Immature natural killer cell (primary cell): Measurements from ENCODE around the gene CACNA2D2. TPM values are rescaled to one million over a fixed set of nuclear protein-coding genes. Genes with fewer than 3 reads are reported as not detected.

Experiments
- DNase-seq, 3 donors: peaks; one replicate each; pipeline ENCODE4 v3.0.0; 2022; ENCODE audit warnings: mixed read lengths in 1 of 3
- H3K27ac Mint-ChIP-seq, 6 donors: one replicate each; pipeline ENCODE4 v1.8.0; 2020; ENCODE audit warnings: mixed read lengths in 6 of 6, mild to moderate bottlenecking in 5 of 6, inconsistent platforms in 4 of 6, moderate library complexity in 3 of 6
- H3K27me3 Mint-ChIP-seq, 3 donors: one replicate each; pipeline ENCODE4 v1.8.0; 2020 to 2021; ENCODE audit warnings: low read depth in 3 of 3, mild to moderate bottlenecking in 3 of 3, mixed read lengths in 3 of 3, moderate library complexity in 3 of 3, inconsistent platforms in 1 of 3
- H3K36me3 Mint-ChIP-seq, 3 donors: one replicate each; pipeline ENCODE4 v1.8.0; 2020; ENCODE audit warnings: mixed read lengths in 3 of 3, inconsistent platforms in 2 of 3, mild to moderate bottlenecking in 2 of 3
- H3K4me1 Mint-ChIP-seq, 2 donors: one replicate each; pipeline ENCODE4 v1.8.0; 2020; ENCODE audit warnings: inconsistent platforms in 2 of 2, mild to moderate bottlenecking in 2 of 2, mixed read lengths in 2 of 2, moderate library complexity in 1 of 2
- H3K4me3 Mint-ChIP-seq, 5 donors: one replicate each; pipeline ENCODE4 v1.8.0; 2020; ENCODE audit warnings: mild to moderate bottlenecking in 5 of 5, mixed read lengths in 5 of 5, inconsistent platforms in 3 of 5, moderate library complexity in 3 of 5
- H3K9me3 Mint-ChIP-seq, 6 donors: one replicate each; pipeline ENCODE4 v1.8.0; 2020; ENCODE audit warnings: mild to moderate bottlenecking in 6 of 6, mixed read lengths in 6 of 6, inconsistent platforms in 4 of 6, moderate library complexity in 3 of 6
- polyA plus RNA-seq, 3 donors: library from polyadenylated mRNA; unstranded; fragments of 300-500 nt; fragmentation: Illumina TruSeq; gene quantifications; one replicate each; pipeline ENCODE4 v1.2.3, GENCODE V29; 2021

CACNA2D2 gene
- polyA plus RNA-seq, 3 donors from 2014 or later = 1.5 to 6.0 (median 2.3) TPM

DNA sequence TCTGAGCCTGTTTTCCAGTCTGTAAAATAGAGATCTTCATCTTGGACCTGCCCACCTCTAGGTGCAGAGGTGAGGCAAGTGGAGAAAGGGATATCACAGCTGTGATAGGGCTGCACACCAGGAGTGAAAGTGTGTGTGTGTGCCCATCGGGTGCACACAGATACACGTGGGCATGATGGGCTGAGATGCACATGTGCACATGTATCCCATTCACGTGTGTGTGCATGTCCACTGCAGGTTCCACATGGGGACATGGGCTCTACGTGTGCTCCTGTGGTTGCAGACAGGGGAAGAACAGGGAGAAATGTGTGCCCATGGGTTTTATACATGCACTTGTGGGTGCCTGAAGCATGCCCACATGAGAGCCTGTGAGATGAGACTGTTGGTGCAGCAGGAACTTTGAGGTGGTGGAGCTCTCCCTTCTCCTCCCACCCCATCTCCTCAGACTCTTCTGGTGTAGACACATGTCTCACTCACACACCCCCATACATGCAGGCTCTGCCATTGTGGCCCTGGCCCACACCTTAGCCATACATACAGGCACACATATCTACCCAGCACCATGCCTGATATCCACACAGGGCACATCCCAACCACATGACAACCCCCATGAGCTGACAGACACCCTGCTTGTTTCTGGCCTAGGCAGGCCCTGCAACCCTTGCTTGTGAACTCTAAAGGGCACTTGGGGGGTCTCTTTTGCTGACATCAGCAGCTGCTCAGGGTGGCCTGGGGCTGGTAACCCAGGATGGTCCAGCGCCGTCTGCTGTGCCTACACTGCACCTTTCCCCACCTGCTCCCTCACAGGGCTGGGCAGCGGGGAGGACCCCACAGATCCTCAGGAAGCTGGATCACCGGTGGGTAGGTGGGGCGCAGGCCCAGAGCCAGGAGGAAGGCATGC is 86.4 kb downstream of the CACNA2D2 start:
- peak overlapping the region; percentile 47 to 78 (median 58) for H3K4me3 Mint-ChIP-seq
- DNase-seq = no peak
- H3K27me3 Mint-ChIP-seq = peaks cover 3% of the 10 kb centered on the region in 3 donors
- peak overlapping the region; percentile 62 to 92 (median 78) for H3K27ac Mint-ChIP-seq
- H3K9me3 Mint-ChIP-seq = no peaks in the 10 kb centered on the region
- H3K36me3 Mint-ChIP-seq = no peaks in the 10 kb centered on the region
- H3K4me1 Mint-ChIP-seq = peaks cover 35 to 45% of the 10 kb centered on the region in 2 donors

DNA sequence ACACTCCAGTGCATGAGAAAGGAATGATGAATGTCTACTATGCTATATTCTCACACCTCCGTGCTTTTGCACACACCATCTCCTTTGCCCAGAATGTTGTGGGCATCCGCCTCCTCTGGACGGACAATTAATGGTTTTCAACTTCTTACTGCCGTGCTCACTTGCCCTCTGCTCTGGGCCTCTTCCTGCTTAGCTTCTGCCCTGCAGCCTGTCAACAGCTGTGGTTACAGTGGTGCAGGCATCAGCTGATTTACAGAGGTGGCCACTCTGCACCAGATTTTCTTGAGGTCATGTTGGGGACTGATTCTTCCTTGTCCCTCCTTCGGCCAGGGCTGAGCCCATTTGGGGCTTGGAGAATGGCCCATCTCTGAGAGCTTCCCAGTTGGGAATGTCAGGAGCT is 87.6 kb downstream of the CACNA2D2 start:
- Mint-ChIP-seq H3K9me3 (no peaks in the 10 kb centered on the region), H3K4me1 (peaks cover 32 to 46% of the 10 kb centered on the region in 2 donors), H3K27me3 (peaks cover 2 to 3% (median 3%) of the 10 kb centered on the region in 3 donors), H3K4me3 (peak overlapping the region; percentile 50 to 83 (median 72)), H3K36me3 (no peaks in the 10 kb centered on the region), H3K27ac (peak overlapping the region; percentile 48 to 92 (median 78))
- DNase-seq = peak; percentile 41 to 54 (median 53)

DNA sequence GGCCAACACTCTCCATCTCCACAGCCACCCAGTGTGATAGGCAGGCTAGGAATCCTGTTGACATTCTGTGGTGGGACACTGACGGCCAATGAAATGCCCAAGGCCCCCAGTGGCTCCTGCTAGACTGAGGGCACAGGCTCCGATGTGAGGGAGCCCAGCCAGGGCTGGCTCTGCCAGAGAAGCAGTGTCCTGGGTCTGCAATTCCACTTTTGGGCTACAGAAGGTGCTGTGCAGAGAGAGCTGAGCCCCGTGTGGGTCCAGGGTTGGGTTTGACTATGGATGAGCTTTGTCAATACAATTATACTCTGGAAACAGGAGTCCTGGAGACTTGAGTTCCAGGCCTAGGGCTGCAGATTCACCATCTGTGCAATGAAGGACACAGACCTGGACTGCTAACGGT is 88.4 kb downstream of the CACNA2D2 start:
- no peak for DNase-seq
- Mint-ChIP-seq H3K36me3 (no peaks in the 10 kb centered on the region), H3K4me3 (peak overlapping the region in 2 of 5 donors; percentile 41 to 83), H3K9me3 (no peaks in the 10 kb centered on the region), H3K27ac (peak overlapping the region in 2 of 6 donors; percentile 10 to 92), H3K4me1 (peaks cover 32 to 46% of the 10 kb centered on the region in 2 donors), H3K27me3 (peaks cover 2 to 6% (median 3%) of the 10 kb centered on the region in 3 donors)

DNA sequence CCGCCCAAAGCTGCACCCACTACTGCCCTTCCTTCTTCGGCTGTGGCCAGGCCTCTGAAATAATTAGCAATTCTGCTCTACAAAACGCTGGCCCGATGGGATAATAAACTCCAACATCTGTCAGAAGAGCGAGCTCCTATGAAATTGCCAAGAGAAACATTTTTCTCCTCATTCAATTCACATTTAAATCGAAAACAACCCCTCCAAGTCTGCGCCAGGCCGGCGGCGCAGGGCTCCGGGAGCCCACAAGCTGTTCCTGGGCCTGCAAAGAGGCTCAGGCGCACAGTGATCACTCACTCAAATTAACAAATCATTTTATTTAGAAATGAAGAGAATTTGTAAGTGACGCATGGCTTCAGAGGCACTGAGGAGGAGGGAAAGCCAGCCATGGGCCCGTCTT is 88.8 kb downstream of the CACNA2D2 start:
- peaks cover 2 to 6% (median 3%) of the 10 kb centered on the region in 3 donors for H3K27me3 Mint-ChIP-seq

DNA sequence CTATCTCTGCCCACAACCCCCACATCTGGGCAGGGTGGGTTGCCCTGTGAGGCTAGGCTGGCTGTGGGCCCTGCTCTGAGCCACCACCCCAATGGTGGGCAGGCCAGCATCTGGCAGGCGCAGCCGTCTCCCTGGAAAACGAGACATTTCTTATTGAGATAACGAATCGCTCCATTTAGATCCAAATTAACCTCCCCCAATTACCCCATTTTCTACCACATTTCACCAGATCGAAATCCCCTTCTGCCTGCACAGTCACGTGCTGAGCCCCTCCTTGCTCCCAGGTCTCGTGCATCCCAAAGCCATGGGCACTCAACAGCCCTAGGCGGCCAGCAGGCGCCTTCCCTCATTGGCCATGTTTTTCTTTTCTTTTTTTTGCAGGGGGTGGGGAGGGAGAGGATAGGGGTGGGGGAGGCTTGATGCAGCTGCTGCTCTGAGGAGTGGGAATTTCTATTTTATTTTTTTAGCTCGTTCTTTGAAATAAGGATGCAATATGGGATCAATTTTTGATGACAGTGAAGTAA is 91.1 kb downstream of the CACNA2D2 start:
- Mint-ChIP-seq H3K9me3 (no peaks in the 10 kb centered on the region), H3K4me3 (no peak overlapping the region), H3K36me3 (no peaks in the 10 kb centered on the region), H3K27ac (peak overlapping the region in 1 of 6 donors; percentile 58), H3K27me3 (peaks cover 0 to 6% (median 3%) of the 10 kb centered on the region in 3 donors), H3K4me1 (peaks cover 25 to 32% of the 10 kb centered on the region in 2 donors)
- no peak for DNase-seq

More for the DNA sequence above, 88.8 kb downstream of the CACNA2D2 start:
- H3K36me3 Mint-ChIP-seq = no peaks in the 10 kb centered on the region
- no peaks in the 10 kb centered on the region for H3K9me3 Mint-ChIP-seq
- H3K4me1 Mint-ChIP-seq = peaks cover 32 to 46% of the 10 kb centered on the region in 2 donors
- no peak for DNase-seq
- no peak overlapping the region for H3K4me3 Mint-ChIP-seq
- peak overlapping the region in 1 of 6 donors; percentile 10 for H3K27ac Mint-ChIP-seq

DNA sequence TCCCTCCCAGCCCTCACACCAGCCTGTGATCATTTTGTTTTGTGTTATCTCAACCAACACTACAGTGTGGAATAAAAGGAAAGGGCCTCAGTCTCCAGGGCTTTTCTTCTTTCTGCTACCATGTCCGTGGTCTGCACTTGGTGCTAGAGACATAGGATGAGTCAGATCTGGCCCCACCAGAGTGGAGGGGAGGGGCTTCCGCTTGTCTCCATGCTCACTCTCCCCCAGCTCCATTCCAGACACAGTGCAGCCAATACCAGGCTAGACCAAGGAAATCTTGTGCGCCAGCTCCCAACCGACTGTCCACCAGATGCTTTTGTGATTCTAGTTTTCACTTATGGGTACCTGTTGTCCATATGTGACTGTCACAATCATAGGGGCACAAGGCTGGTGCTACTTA is 92.2 kb downstream of the CACNA2D2 start:
- Mint-ChIP-seq H3K36me3 (no peaks in the 10 kb centered on the region), H3K4me3 (no peak overlapping the region), H3K4me1 (peaks cover 15 to 26% of the 10 kb centered on the region in 2 donors), H3K27me3 (peaks cover 1 to 3% (median 3%) of the 10 kb centered on the region in 3 donors), H3K27ac (peak overlapping the region in 1 of 6 donors; percentile 11), H3K9me3 (no peaks in the 10 kb centered on the region)
- no peak for DNase-seq

DNA sequence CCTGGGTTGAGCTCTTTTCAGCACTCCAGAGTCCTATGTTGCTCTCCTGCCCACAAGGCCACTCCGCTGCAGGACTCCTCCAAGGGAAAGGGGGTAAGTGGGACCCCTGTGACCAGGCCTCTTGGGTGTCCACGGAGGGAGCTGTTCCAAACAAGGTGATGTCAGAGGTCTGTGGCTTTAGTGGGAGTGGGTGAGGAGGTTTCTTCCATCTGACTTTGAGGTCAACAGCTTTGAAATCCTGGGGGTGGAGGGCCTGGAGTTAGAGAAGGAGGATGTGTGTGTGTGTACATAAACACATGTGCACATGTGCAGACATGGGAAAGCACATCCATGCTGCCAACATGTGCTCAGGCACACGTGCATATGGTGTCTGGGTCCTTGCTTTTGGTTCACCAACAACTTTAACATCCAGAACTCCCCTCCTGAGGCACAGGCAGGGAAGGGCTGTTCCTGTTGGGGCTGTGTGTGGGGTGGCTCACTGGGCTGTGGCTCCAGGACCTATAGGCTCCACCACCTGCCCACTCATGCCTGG is 92.8 kb downstream of the CACNA2D2 start:
- Mint-ChIP-seq H3K27ac (no peak overlapping the region), H3K9me3 (no peaks in the 10 kb centered on the region), H3K27me3 (peaks cover 0 to 3% (median 1%) of the 10 kb centered on the region in 3 donors), H3K4me1 (peaks cover 9 to 22% of the 10 kb centered on the region in 2 donors), H3K4me3 (no peak overlapping the region), H3K36me3 (no peaks in the 10 kb centered on the region)
- DNase-seq = no peak

DNA sequence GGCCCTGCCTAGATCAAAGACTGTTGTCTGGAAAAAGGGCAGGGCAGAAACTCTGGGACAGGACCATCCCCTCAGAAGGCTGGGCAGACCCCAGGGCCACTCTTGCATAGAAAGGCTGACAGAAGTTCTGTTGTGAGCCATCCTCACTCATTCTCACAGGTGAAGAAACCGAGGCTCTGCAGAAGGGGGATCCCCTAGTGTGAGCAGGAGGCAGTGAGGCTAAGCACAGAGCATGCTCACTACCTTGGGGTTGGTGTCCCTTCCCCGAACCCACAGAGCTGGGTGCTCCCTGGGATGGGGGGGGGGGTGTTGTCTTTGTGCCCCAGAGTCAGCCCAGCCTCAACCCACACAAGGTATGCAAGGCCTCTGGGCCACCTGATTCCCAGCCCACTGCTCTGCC is 93.2 kb downstream of the CACNA2D2 start:
- Mint-ChIP-seq H3K36me3 (no peaks in the 10 kb centered on the region), H3K4me1 (peaks cover 4 to 18% of the 10 kb centered on the region in 2 donors), H3K4me3 (no peak overlapping the region), H3K9me3 (no peaks in the 10 kb centered on the region), H3K27ac (no peak overlapping the region), H3K27me3 (peaks cover 0 to 3% (median 1%) of the 10 kb centered on the region in 3 donors)
- no peak for DNase-seq

DNA sequence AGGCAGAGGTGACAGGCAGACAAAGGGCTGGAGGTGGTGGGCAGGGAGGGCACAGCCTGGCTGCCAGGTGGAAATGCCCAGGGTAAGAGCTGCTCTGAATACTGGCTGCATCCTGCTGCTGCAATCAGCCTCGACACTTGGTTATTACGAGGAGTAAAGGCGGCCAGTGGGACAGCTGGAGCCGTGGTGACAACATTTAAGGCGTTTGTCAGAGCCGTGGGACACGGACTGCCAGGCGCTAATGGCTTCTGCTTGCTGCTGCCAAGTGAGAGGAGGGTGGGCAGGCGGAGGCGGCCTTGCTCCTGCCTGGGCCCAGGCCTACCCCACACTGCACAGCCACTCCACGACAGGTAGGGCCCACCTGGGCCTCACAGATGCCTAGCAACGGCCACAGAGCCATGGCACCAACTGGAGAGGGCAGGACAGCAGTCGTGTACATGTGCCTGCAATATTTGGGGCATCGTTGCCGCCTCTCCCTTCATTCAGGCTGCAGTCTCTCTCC is 94.9 kb downstream of the CACNA2D2 start:
- H3K9me3 Mint-ChIP-seq = no peaks in the 10 kb centered on the region

DNA sequence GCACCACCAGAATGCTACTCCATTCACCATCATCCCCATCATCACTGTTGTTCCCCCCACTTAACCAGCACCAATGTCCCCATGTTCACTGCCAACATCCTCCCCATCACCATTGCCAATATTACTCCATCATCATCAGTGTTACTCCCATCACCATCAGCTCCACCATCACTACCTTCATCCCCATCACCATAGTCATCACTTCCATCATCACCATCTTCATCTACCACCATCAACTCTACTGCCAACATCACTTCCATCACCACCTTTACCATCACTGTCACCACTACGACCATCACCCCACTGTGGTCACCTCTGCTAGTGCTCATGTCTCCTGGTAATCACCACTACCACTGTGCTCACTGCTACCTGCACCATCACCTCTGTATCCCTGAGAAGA is 96.9 kb downstream of the CACNA2D2 start:
- no peaks in the 10 kb centered on the region for H3K9me3 Mint-ChIP-seq
- H3K36me3 Mint-ChIP-seq = no peaks in the 10 kb centered on the region
- DNase-seq = no peak
- H3K4me3 Mint-ChIP-seq = no peak overlapping the region
- H3K27ac Mint-ChIP-seq = no peak overlapping the region
- peaks cover 0 to 30% of the 10 kb centered on the region in 2 donors for H3K4me1 Mint-ChIP-seq
- H3K27me3 Mint-ChIP-seq = peaks cover 0 to 5% (median 1%) of the 10 kb centered on the region in 3 donors

More for the DNA sequence above, 94.9 kb downstream of the CACNA2D2 start:
- H3K4me3 Mint-ChIP-seq = no peak overlapping the region
- no peak overlapping the region for H3K27ac Mint-ChIP-seq
- peaks cover 0 to 15% of the 10 kb centered on the region in 2 donors for H3K4me1 Mint-ChIP-seq
- H3K36me3 Mint-ChIP-seq = no peaks in the 10 kb centered on the region
- H3K27me3 Mint-ChIP-seq = peaks cover 0 to 5% (median 1%) of the 10 kb centered on the region in 3 donors
- DNase-seq = no peak

DNA sequence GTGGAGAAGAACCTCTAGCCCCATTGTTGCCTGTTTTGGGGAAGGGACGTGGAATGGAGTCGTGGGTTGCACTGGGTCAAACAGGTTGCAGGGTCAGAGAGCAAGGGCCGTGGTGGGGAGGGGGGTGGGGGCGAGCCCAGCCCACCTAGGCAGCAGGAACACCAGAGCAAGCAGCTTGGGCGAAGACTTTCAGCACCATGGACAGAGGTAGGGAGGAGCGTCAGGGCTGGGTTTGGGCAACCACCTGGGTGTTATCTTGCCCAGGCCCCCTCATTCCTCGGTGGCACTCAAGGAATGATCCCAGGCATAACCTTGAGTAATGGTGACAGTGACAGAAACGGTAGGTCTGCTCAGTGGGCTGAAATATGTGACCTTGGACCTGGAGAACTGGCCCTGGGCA is 98.2 kb downstream of the CACNA2D2 start:
- DNase-seq = peak in 2 of 3 donors; percentile 28 to 29

DNA sequence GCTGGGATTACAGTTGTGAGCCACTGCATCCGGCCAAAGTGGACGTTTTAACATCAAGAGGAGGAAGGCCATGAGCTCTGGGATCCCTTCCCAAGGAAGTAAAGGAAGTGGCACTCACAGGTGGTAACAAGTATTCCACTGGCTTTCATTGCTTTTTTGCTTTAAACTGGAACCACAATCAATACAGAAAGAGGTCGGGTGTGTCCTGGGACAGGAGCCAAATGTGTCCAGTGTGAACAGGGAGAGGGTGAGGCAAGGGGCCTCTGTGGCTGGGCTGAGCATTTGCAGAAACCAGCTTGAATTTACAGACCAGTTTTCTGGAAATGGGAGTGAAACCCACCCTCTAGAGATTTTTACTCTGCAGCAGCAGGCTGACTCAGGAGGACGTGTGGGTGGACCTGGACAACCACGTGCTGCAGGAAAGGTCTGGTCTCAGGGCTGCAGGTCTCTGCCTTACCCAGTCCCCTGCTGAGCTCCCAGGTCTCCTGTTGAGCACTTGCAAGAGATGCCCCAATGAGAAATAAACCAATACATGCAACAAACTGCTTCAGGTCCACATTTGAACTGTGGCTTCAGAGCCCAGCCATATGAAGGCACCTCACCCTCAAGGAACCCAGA is 101.3 kb downstream of the CACNA2D2 start:
- no peak for DNase-seq
- H3K9me3 Mint-ChIP-seq = no peaks in the 10 kb centered on the region
- H3K36me3 Mint-ChIP-seq = no peaks in the 10 kb centered on the region
- peak overlapping the region in 4 of 6 donors; percentile 6 to 40 (median 28) for H3K27ac Mint-ChIP-seq
- H3K4me1 Mint-ChIP-seq = peaks cover 7 to 46% of the 10 kb centered on the region in 2 donors
- peaks cover 0 to 2% (median 1%) of the 10 kb centered on the region in 3 donors for H3K27me3 Mint-ChIP-seq
- peak overlapping the region in 1 of 5 donors; percentile 44 for H3K4me3 Mint-ChIP-seq

More for the DNA sequence above, 98.2 kb downstream of the CACNA2D2 start:
- Mint-ChIP-seq H3K27ac (no peak overlapping the region), H3K4me3 (no peak overlapping the region), H3K9me3 (no peaks in the 10 kb centered on the region), H3K4me1 (peaks cover 0 to 33% of the 10 kb centered on the region in 2 donors), H3K36me3 (no peaks in the 10 kb centered on the region), H3K27me3 (peaks cover 0 to 2% (median 1%) of the 10 kb centered on the region in 3 donors)

DNA sequence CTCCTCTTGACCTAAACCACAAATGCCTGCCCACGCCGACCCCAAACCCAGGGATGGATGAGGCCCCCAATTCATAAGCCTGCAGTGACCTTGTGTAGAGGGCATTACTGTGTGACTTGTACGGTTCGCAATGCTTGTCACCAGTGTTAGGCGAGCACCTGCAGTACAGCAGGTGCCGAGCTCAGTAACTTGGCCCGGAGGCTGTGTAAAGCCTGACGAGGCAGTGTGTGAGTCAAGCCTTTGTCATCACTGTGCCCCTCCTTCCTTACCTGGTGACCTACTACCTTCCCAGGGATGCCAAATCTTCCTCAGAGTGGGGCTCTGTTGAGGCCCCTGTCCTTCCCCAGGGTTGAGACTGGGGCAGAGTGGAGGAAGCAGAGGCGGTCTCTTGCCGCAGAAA is 106.9 kb downstream of the CACNA2D2 start:
- H3K4me1 Mint-ChIP-seq = peaks cover 24 to 34% of the 10 kb centered on the region in 2 donors
- no peak overlapping the region for H3K27ac Mint-ChIP-seq
- H3K9me3 Mint-ChIP-seq = no peaks in the 10 kb centered on the region
- H3K27me3 Mint-ChIP-seq = no peaks in the 10 kb centered on the region
- DNase-seq = no peak
- no peak overlapping the region for H3K4me3 Mint-ChIP-seq
- H3K36me3 Mint-ChIP-seq = no peaks in the 10 kb centered on the region
